OCI-LY7 (cell line): Measurements from ENCODE around the gene PCDHA7.

Source experiments
- CTCF ChIP-seq: fragments of 200-600 bp; sonication (generic); conservative IDR thresholded peaks from 2 replicates; pipeline ENCODE4 v1.5.1; 2014; ENCODE audit warnings: mild to moderate bottlenecking, antibody characterized with exemption, low read length, moderate library complexity, mixed read lengths
- EZH2phosphoT487 ChIP-seq: fragments of 200-600 bp; sonication (generic); IDR thresholded peaks from 2 replicates; pipeline ENCODE4 v1.6.1; 2018; ENCODE audit warnings: low read depth, borderline replicate concordance, mild to moderate bottlenecking, mixed run types, antibody characterized with exemption, low read length, moderate library complexity, mixed read lengths

- TF ChIP-seq CTCF (no peak), EZH2phosphoT487 (no peak)
Measured at GRCh38 chr5:140881889-140882590, 48.0 kb downstream of the PCDHA7 start, which contains the start of gene PCDHA13.
